Activated naive CD4-positive, alpha-beta T cell treated with anti-CD3 and anti-CD28 coated beads, Interleukin-2, amount 10 ng/mL, durations not matched to agents 7 days and 5 days (primary cell): Measurements from ENCODE around the gene PBX3.

Source experiments
- CTCF ChIA-PET: fragments of 350-600 bp; sonication (Branson Sonifier 250); formaldehyde crosslinking; loops from one replicate; lab custom pipeline; 2021; ENCODE audit warnings: antibody characterized with exemption; lab: Charles Lee
- DNase-seq: peaks from one replicate; pipeline ENCODE4 v3.0.0-alpha.2; 2020
- H3K27ac Mint-ChIP-seq: one replicate; pipeline ENCODE4 v1.8.0; 2021; ENCODE audit warnings: mild to moderate bottlenecking, moderate library complexity, mixed read lengths
- H3K27me3 Mint-ChIP-seq: one replicate; pipeline ENCODE4 v1.8.0; 2021; ENCODE audit warnings: mild to moderate bottlenecking, mixed read lengths
- H3K36me3 Mint-ChIP-seq: one replicate; pipeline ENCODE4 v1.8.0; 2021; ENCODE audit warnings: mixed read lengths
- H3K4me1 Mint-ChIP-seq: one replicate; pipeline ENCODE4 v1.8.0; 2021; ENCODE audit warnings: mixed read lengths
- H3K4me3 Mint-ChIP-seq: one replicate; pipeline ENCODE4 v1.8.0; 2021; ENCODE audit warnings: mild to moderate bottlenecking, moderate library complexity, mixed read lengths
- H3K9me3 Mint-ChIP-seq: one replicate; pipeline ENCODE4 v1.8.0; 2021; ENCODE audit warnings: mixed read lengths

The PBX3 gene

DNA sequence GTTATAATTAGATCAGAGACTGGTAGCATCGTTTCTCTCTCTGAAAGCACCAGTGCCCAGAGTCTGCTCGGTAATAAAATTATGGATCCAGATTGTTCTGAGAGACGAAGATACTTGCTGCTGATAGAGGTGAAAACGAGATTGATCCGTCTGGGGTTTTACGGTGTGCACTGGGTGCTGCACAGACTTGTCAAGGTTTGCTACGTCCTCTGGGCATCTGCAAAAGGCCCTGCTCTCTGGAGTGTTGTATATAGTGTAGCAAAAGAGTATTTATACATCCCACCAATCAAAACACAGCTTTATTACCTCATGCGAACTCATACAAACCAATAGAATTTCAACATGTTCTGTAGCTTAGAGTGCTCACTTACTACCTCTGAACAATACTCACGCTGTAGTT lies 219.3 kb downstream of the PBX3 start:
- CTCF ChIA-PET = no interaction called here
- no peaks in the 10 kb centered on the region for H3K4me1 Mint-ChIP-seq
- H3K36me3 Mint-ChIP-seq = peaks cover 3% of the 10 kb centered on the region
- no peaks in the 10 kb centered on the region for H3K9me3 Mint-ChIP-seq
- no peak overlapping the region for H3K4me3 Mint-ChIP-seq
- DNase-seq = no peak
- no peaks in the 10 kb centered on the region for H3K27me3 Mint-ChIP-seq
- H3K27ac Mint-ChIP-seq = no peak overlapping the region

DNA sequence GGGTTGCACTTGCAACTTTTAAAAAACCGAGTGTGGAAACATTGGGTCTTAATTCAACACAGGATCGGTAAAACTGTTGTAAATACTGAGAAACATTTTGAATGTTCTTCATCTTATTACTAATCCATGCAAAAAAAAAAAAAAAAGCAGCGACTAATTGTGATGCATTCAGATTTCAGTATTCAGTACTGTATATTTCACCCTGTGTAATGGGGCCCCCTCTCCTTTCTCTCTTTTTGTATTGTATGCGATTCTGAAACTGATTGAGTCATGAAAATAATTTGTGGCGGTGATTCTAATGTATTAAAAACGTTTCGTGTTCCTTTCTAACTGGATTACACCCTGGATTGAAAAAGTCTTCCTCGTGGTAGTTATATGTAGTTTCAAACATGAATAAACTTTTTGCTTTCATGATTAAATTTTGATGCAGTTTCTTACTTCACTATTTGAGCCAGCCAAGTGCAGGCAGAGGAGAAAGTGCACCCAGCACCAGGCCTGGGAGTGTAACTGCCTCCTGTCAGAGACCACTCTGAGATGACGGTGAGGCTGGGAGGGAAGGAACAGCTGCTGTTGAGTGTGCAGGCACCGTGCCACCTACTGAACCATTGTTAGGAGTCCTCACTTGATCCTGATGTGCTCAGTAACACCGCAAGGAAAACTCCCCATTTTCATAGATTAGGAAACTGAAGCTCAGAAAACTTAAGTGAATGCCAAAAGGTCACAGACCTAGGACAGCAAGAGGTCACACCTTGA lies 220.0 kb downstream of the PBX3 start:
- no peak for DNase-seq
- Mint-ChIP-seq H3K36me3 (peaks cover 3% of the 10 kb centered on the region), H3K27ac (no peak overlapping the region), H3K4me1 (no peaks in the 10 kb centered on the region), H3K9me3 (no peaks in the 10 kb centered on the region), H3K4me3 (no peak overlapping the region), H3K27me3 (no peaks in the 10 kb centered on the region)
- CTCF ChIA-PET = no interaction called here

DNA sequence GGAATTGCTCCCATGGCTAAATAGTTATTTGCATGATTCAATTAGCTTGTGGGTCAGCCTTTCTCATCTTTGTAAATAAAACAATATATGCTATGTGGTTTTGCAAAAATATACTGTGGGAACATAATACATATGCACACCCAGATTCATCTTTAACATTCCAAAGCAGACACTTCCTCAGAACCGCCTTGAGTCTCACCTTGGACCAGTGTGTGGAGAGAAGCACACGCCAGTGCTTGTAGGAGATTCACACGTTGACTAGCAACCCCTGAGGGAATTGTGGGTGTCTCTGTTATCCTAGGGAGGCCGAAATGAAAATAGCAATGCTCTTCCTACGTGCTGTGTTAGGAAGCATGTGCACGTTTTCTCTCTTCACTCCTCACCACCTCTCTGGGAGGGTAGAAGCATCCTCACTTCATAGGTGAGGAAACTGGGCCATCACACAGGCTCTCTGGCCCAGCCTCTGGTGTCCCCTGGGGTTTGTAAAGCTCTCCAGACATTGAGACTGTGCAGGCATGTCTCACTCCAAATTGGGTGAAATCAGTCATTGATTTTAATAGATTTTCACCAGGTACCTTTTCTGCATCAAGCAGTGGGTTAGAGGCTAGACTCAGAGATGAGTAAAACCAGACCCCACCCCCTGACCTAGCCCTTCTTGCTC lies 221.7 kb downstream of the PBX3 start:
- no peak overlapping the region for H3K27ac Mint-ChIP-seq
- H3K4me3 Mint-ChIP-seq = no peak overlapping the region
- H3K36me3 Mint-ChIP-seq = no peaks in the 10 kb centered on the region
- H3K4me1 Mint-ChIP-seq = no peaks in the 10 kb centered on the region
- no peak for DNase-seq
- CTCF ChIA-PET = no interaction called here
- H3K27me3 Mint-ChIP-seq = no peaks in the 10 kb centered on the region
- H3K9me3 Mint-ChIP-seq = no peaks in the 10 kb centered on the region

DNA sequence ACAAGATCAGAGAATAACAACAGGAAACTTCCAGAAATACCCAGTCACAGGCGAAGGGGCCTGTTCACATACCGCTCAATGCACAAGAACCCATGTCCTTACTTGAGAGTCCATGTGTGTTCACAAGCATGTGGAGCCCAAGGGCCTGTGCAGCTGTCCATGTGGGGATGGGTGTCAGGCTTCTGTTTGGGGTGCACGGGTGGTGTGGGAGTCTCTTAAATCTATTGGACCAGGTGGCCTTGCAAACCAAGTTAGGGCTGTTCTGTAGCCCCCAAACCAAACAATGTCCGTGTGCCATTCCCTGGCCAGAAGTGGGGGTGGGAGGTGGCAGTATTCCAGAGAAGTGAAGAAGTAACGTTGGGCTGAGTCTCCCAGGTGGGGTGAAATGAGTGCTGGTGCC lies 222.3 kb downstream of the PBX3 start:
- no peaks in the 10 kb centered on the region for H3K36me3 Mint-ChIP-seq

DNA sequence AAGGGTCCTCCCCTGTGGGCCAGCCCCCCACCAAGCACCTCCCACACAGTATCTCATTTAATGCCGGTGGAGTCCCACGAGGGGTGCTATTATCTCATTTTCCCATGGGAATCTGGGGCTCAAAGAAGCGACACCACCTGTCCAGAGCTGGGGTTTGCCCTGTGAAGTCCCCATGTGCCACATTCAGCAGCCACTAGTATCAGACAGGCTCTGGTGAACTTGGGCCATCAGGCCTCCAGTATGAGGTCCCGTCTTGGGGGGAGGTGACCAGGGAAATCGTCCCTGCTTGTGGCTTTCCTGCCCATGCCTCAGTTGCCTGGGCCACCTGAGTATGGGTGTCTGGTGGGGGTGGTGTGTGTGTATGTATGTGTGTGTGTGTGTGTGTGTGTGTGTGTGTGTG lies 222.7 kb downstream of the PBX3 start:
- H3K36me3 Mint-ChIP-seq = no peaks in the 10 kb centered on the region
- no peaks in the 10 kb centered on the region for H3K27me3 Mint-ChIP-seq
- H3K27ac Mint-ChIP-seq = no peak overlapping the region
- H3K4me1 Mint-ChIP-seq = no peaks in the 10 kb centered on the region
- H3K9me3 Mint-ChIP-seq = no peaks in the 10 kb centered on the region
- H3K4me3 Mint-ChIP-seq = no peak overlapping the region
- CTCF ChIA-PET = no interaction called here
- no peak for DNase-seq

More for the DNA sequence above, 222.3 kb downstream of the PBX3 start:
- H3K9me3 Mint-ChIP-seq = no peaks in the 10 kb centered on the region
- H3K4me3 Mint-ChIP-seq = no peak overlapping the region
- CTCF ChIA-PET = no interaction called here
- no peaks in the 10 kb centered on the region for H3K4me1 Mint-ChIP-seq
- no peak overlapping the region for H3K27ac Mint-ChIP-seq
- no peaks in the 10 kb centered on the region for H3K27me3 Mint-ChIP-seq
- no peak for DNase-seq

DNA sequence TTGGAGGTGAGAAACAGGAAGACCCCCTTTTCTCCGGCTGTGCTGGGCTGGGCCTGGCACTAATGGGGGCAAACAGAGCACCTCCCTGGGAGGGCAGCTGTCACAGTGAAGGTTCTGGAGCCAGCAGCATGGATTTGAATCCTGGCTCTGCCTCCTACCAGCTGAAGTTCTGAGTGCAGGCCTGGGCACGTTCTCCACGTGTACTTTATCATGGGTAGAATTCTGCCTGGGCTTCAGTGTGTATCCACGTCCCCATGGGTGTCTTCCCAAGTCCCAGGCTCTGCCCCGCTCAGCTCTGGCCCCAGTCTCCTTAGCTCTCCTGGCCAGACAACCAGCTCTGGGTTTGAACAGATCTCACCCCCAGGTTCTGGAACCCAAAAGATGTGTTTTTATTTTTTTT lies 223.2 kb downstream of the PBX3 start:
- no peaks in the 10 kb centered on the region for H3K36me3 Mint-ChIP-seq
- H3K9me3 Mint-ChIP-seq = no peaks in the 10 kb centered on the region
- H3K27ac Mint-ChIP-seq = no peak overlapping the region
- CTCF ChIA-PET = no interaction called here
- DNase-seq = no peak
- no peaks in the 10 kb centered on the region for H3K4me1 Mint-ChIP-seq
- H3K4me3 Mint-ChIP-seq = no peak overlapping the region
- H3K27me3 Mint-ChIP-seq = no peaks in the 10 kb centered on the region

DNA sequence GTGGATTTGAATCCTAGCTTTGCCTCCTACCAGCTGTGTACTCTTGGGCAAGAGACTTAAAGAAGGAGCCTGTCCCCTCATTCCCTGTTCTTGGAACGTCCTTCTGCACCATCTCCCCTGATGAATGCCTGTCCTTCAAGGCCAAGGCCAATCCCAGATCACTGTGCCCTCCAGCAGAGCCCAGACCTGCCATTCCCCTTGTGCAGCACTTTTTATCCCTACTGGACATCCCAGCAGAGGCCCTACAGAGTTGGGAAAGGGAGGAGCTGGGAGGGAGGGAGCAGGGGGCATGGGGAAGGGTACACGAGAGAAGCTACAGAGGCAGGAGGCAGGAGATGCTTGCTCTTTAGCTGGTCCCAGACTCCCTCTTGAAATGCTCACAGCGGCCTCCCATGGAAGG lies 223.9 kb downstream of the PBX3 start:
- CTCF ChIA-PET = no interaction called here
- H3K27ac Mint-ChIP-seq = no peak overlapping the region
- no peaks in the 10 kb centered on the region for H3K9me3 Mint-ChIP-seq
- DNase-seq = no peak
- H3K36me3 Mint-ChIP-seq = no peaks in the 10 kb centered on the region
- H3K27me3 Mint-ChIP-seq = no peaks in the 10 kb centered on the region
- H3K4me3 Mint-ChIP-seq = no peak overlapping the region
- no peaks in the 10 kb centered on the region for H3K4me1 Mint-ChIP-seq

DNA sequence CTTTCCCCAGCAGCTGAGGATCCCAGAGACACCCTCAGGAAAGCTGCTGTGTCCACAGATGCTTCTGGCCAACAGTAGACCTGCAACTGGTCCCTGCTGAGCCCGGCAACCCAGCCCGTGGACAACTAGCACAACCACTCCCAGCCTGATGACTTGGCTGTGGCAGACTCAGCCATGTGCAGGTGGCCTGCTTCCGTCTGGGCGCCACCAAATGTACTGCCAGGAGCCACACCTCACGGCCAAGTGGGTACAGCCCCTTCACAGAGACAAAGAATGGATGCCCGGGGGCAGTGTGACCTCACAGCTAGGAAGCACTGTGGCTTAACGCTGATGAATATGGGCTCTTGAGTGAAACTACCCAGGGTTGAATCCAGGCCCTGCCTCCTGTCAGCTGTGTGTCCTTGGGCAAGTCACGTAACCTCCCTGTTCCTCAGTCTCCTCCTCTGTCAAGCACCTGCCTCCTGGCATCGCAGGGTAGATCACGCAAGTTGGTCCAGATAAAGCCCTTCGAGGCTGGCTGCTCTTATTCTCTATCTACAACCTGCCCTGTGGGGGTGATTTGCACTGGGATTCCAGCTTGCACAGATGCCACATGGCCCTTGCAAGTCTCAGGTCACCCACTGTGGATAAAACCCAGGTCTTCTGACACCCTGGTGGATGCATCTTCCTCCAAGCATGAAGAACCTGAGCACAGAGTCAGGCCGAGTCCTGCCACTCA lies 225.0 kb downstream of the PBX3 start:
- Mint-ChIP-seq H3K27ac (no peak overlapping the region), H3K4me1 (no peaks in the 10 kb centered on the region)
- CTCF ChIA-PET = no interaction called here

DNA sequence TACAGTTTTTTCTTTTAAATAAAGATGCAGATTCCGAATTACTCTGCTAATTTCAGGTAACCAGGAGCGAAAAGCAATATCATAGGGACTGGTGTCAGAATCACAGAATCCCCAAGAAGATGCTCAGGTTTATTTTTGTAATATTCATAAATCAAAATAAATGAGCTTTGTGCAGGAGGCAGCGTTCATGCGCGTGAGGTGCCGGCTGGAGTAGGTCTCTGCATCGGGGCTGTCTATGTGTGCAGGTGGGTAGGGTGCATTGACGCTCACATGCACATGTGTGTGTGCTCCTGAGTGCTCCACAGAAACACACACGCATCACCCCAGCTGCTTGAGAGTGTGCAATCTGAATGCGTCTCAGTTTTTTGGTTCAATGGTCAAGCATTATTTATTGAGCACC lies 226.4 kb downstream of the PBX3 start:
- H3K9me3 Mint-ChIP-seq = no peaks in the 10 kb centered on the region
- peaks cover 6% of the 10 kb centered on the region for H3K27me3 Mint-ChIP-seq
- DNase-seq = no peak
- no peaks in the 10 kb centered on the region for H3K36me3 Mint-ChIP-seq
- no peak overlapping the region for H3K27ac Mint-ChIP-seq
- H3K4me3 Mint-ChIP-seq = no peak overlapping the region
- H3K4me1 Mint-ChIP-seq = no peaks in the 10 kb centered on the region
- CTCF ChIA-PET = no interaction called here

More for the DNA sequence above, 225.0 kb downstream of the PBX3 start:
- Mint-ChIP-seq H3K4me3 (no peak overlapping the region), H3K9me3 (no peaks in the 10 kb centered on the region), H3K36me3 (no peaks in the 10 kb centered on the region), H3K27me3 (peaks cover 6% of the 10 kb centered on the region)
- DNase-seq = no peak

DNA sequence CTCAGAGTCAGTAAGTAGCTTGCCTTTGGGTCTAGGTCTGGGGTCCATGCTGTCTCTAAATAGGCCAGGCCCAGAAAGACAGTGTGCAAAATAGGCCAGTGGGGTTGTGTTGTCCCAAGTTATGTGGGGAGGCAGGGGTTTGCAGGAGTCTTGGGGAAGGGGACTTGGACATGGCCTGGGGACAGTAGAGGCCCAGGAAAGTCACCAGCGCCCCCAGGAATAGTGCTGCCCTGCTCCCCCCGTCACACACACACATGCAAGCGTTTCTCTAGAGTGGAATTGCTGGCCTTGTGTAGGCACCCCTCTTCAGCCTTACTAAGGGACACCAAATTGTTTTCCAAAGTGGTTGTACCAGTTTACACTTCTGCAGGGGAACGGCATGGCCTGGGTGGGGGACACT lies 227.5 kb downstream of the PBX3 start:
- no peaks in the 10 kb centered on the region for H3K36me3 Mint-ChIP-seq
- H3K4me1 Mint-ChIP-seq = no peaks in the 10 kb centered on the region
- CTCF ChIA-PET = no interaction called here
- no peak overlapping the region for H3K27ac Mint-ChIP-seq
- peaks cover 5% of the 10 kb centered on the region for H3K9me3 Mint-ChIP-seq
- H3K27me3 Mint-ChIP-seq = peaks cover 6% of the 10 kb centered on the region
- no peak overlapping the region for H3K4me3 Mint-ChIP-seq
- DNase-seq = no peak

DNA sequence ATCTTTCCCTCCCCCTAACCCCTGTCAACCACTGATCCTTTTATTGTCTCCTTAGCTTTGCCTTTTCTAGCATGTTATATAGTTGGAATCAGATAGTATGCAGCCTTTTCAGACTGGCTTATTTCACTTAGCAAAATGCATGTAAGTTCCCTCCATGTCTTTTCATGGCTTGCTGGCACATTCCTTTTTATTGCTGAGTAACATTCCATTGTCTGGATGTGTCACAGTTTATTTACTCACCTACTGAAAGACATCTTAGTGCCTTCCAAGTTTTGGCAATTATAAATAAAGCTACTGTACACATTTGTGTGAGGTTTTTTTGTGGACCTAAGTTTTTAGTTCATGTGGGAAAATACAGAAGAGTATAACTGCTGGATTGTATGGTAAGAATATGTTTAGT lies 230.1 kb downstream of the PBX3 start:
- DNase-seq = no peak
- CTCF ChIA-PET = no interaction called here
- no peak overlapping the region for H3K27ac Mint-ChIP-seq
- H3K27me3 Mint-ChIP-seq = peaks cover 6% of the 10 kb centered on the region
- peaks cover 12% of the 10 kb centered on the region for H3K9me3 Mint-ChIP-seq
- H3K4me1 Mint-ChIP-seq = no peaks in the 10 kb centered on the region
- no peaks in the 10 kb centered on the region for H3K36me3 Mint-ChIP-seq
- H3K4me3 Mint-ChIP-seq = no peak overlapping the region

DNA sequence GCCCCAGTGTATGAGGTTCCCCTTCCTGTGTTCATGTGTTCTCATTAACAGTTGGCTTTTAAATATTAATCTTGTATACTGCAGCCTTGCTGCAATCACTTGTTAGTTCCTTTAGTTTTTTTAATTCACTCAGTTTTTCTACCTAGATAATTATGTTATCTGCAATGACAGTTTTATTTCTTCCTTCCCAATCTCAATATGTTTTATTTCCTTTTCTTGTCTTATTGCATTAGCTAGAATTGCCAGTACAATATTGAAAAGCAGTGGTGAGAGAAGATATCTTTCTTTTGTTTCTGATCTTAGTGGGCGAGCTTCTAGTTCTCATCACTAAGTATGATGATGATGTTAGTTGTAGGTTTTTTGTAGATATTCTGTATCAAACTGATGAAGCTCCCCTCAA lies 232.2 kb downstream of the PBX3 start:
- no peak for DNase-seq
- no peak overlapping the region for H3K4me3 Mint-ChIP-seq
- H3K36me3 Mint-ChIP-seq = no peaks in the 10 kb centered on the region
- H3K4me1 Mint-ChIP-seq = no peaks in the 10 kb centered on the region
- no peak overlapping the region for H3K27ac Mint-ChIP-seq
- peaks cover 6% of the 10 kb centered on the region for H3K27me3 Mint-ChIP-seq
- CTCF ChIA-PET = interaction anchor here (1.1 kb wide), 1 partner anchor 234 kb away, joined by 3 read pairs; no protein-coding TSS in a partner anchor
- H3K9me3 Mint-ChIP-seq = peaks cover 12% of the 10 kb centered on the region

DNA sequence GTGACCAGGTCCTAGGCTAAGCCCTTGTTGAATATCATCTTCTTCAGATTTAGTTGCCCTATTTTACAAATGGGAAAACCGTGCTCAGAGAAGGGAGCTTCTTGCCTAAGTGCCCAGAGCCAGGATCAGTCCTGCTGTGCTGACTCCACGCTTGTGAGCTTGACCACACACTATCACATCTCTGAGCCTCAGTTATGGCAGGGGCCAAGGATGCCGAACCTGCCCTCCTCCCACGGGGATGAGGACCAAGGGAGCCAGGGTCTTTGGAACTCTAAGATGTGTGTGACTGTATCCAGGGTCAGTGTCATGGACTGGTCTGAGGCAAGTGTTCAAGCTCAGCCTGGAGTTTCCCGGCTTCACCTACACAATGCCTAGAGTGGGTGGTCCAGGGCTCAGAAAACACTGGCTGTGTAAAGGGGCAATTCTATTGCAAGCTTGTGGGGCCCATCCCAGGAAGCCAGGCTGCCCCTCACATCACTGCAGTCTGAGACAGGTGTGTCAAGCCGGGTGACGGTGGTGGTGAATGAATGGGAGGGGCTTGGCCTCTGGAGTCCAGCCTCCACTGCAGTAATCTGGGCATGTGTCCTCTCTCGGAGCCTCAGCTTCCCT lies 235.7 kb downstream of the PBX3 start:
- no peaks in the 10 kb centered on the region for H3K36me3 Mint-ChIP-seq
- H3K4me3 Mint-ChIP-seq = no peak overlapping the region

DNA sequence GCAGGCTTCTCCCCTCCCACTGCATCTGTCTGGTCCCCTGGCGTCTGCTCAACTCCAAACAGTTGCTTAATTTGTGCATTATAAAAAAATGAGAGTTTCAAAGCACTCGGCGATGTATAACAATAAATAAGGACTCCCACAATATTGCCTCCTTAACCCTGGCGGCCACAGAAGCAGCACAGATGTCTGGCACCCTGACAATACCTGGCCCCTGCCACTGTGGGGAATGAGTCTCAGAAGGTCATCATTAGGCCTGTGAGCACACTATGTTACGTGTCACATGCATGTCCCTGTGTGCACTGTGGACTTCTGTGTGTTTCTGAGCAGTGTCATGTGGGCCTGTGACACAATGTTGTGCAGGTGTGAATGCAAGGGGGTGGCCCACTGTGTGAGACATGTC lies 236.5 kb downstream of the PBX3 start:
- CTCF ChIA-PET = no interaction called here
- Mint-ChIP-seq H3K4me3 (no peak overlapping the region), H3K9me3 (peaks cover 12% of the 10 kb centered on the region), H3K27me3 (no peaks in the 10 kb centered on the region), H3K36me3 (no peaks in the 10 kb centered on the region), H3K4me1 (no peaks in the 10 kb centered on the region), H3K27ac (no peak overlapping the region)
- DNase-seq = no peak

More for the DNA sequence above, 235.7 kb downstream of the PBX3 start:
- CTCF ChIA-PET = no interaction called here
- peaks cover 12% of the 10 kb centered on the region for H3K9me3 Mint-ChIP-seq
- no peaks in the 10 kb centered on the region for H3K27me3 Mint-ChIP-seq
- no peak for DNase-seq
- H3K4me1 Mint-ChIP-seq = no peaks in the 10 kb centered on the region
- no peak overlapping the region for H3K27ac Mint-ChIP-seq
